HL-60 (cell line): ENCODE measurements around the gene EDN3.

Experiments used
- CTCF ChIP-seq: IDR thresholded peaks from one replicate; pipeline ENCODE4 v1.5.1; 2011; ENCODE audit warnings: low read length, control low read depth, inconsistent platforms; ENCODE audit not compliant: insufficient read depth
- GABPA ChIP-seq: IDR thresholded peaks from 2 replicates; pipeline ENCODE4 v1.6.1; 2012; ENCODE audit warnings: low read depth
- POLR2AphosphoS5 ChIP-seq: IDR thresholded peaks from 2 replicates; pipeline ENCODE4 v1.6.1; 2012; ENCODE audit warnings: low read depth
- REST ChIP-seq: IDR thresholded peaks from 2 replicates; pipeline ENCODE4 v1.6.1; 2012; ENCODE audit warnings: low read depth; ENCODE audit not compliant: insufficient replicate concordance
- SPI1 ChIP-seq: IDR thresholded peaks from 2 replicates; pipeline ENCODE4 v1.6.1; 2012; ENCODE audit warnings: low read depth, mild to moderate bottlenecking, borderline replicate concordance

- TF ChIP-seq REST = no peak
- TF ChIP-seq CTCF = no peak
- TF ChIP-seq SPI1 = no peak
- TF ChIP-seq POLR2AphosphoS5 = no peak
- no peak for TF ChIP-seq GABPA
These were observed 62.7 kb downstream of the EDN3 start for GRCh38 chr20:59363101-59363500.
